ENCODE data around the gene SMARCB1. TPM values are rescaled to one million over a fixed set of nuclear protein-coding genes. Genes with fewer than 3 reads are reported as not detected.

SMARCB1 gene
- total RNA-seq, 1 experiment from 2014 or later = 109 TPM

- DNase-seq = no peak
- Histone ChIP-seq H3K27me3 (no peaks in the 10 kb centered on the region), H3K36me3 (no peaks in the 10 kb centered on the region), H3K9me3 (no peaks in the 10 kb centered on the region), H3K4me3 (no peak overlapping the region)
Measured at GRCh38 chr22:23754980-23755636, 31.7 kb upstream of the SMARCB1 start.

- Histone ChIP-seq H3K27me3 (no peaks in the 10 kb centered on the region), H3K4me3 (no peak overlapping the region), H3K36me3 (no peaks in the 10 kb centered on the region), H3K9me3 (no peaks in the 10 kb centered on the region)
- DNase-seq = no peak
Measured at GRCh38 chr22:23755711-23756110, 31.1 kb upstream of the SMARCB1 start.

GRCh38 chr22:23756891-23757290 is 29.9 kb upstream of the SMARCB1 start:
- no peaks in the 10 kb centered on the region for H3K27me3 ChIP-seq
- no peaks in the 10 kb centered on the region for H3K36me3 ChIP-seq
- no peaks in the 10 kb centered on the region for H3K9me3 ChIP-seq
- H3K4me3 ChIP-seq = no peak overlapping the region
- DNase-seq = no peak

- DNase-seq = no peak
- H3K27me3 ChIP-seq = no peaks in the 10 kb centered on the region
- H3K9me3 ChIP-seq = no peaks in the 10 kb centered on the region
- no peak overlapping the region for H3K4me3 ChIP-seq
- H3K36me3 ChIP-seq = no peaks in the 10 kb centered on the region
Measured at GRCh38 chr22:23759566-23759965, 27.2 kb upstream of the SMARCB1 start.

- Histone ChIP-seq H3K4me3 (no peak overlapping the region), H3K9me3 (no peaks in the 10 kb centered on the region)
Measured at GRCh38 chr22:23760056-23760455, 26.7 kb upstream of the SMARCB1 start.

GRCh38 chr22:23762842-23763578 is 23.8 kb upstream of the SMARCB1 start, which contains the start of gene C22orf15:
C22orf15 (plus strand) TSS chr22:23762990; CDS start chr22:23763307, 317 bp downstream.
- Histone ChIP-seq H3K9me3 (no peaks in the 10 kb centered on the region), H3K36me3 (no peaks in the 10 kb centered on the region), H3K4me3 (no peak within 1 kb of the TSS), H3K27me3 (no peaks in the 10 kb centered on the region)
- peak; percentile 24 for DNase-seq

More at GRCh38 chr22:23760056-23760455, 26.7 kb upstream of the SMARCB1 start:
- Histone ChIP-seq H3K27me3 (no peaks in the 10 kb centered on the region), H3K36me3 (no peaks in the 10 kb centered on the region)
- DNase-seq = no peak

GRCh38 chr22:23763579-23763945 is 23.2 kb upstream of the SMARCB1 start:
- no peaks in the 10 kb centered on the region for H3K9me3 ChIP-seq
- H3K27me3 ChIP-seq = no peaks in the 10 kb centered on the region
- DNase-seq = no peak

GRCh38 chr22:23763954-23764353 is 22.8 kb upstream of the SMARCB1 start:
- H3K9me3 ChIP-seq = no peaks in the 10 kb centered on the region
- DNase-seq = no peak
- H3K27me3 ChIP-seq = no peaks in the 10 kb centered on the region
- H3K36me3 ChIP-seq = no peaks in the 10 kb centered on the region
- no peak overlapping the region for H3K4me3 ChIP-seq

More at GRCh38 chr22:23763579-23763945, 23.2 kb upstream of the SMARCB1 start:
- H3K4me3 ChIP-seq = no peak overlapping the region
- H3K36me3 ChIP-seq = no peaks in the 10 kb centered on the region

- Histone ChIP-seq H3K9me3 (no peaks in the 10 kb centered on the region), H3K4me3 (no peak overlapping the region), H3K36me3 (no peaks in the 10 kb centered on the region), H3K27me3 (no peaks in the 10 kb centered on the region)
- no peak for DNase-seq
Measured at GRCh38 chr22:23764899-23765881, 21.6 kb upstream of the SMARCB1 start.

- Histone ChIP-seq H3K4me3 (no peak overlapping the region), H3K27me3 (no peaks in the 10 kb centered on the region), H3K9me3 (no peaks in the 10 kb centered on the region), H3K36me3 (no peaks in the 10 kb centered on the region)
- DNase-seq = no peak
Measured at GRCh38 chr22:23767303-23767672, 19.5 kb upstream of the SMARCB1 start.

- peak; percentile 35 for DNase-seq
- H3K27me3 ChIP-seq = no peaks in the 10 kb centered on the region
- no peaks in the 10 kb centered on the region for H3K9me3 ChIP-seq
- H3K36me3 ChIP-seq = no peaks in the 10 kb centered on the region
- H3K4me3 ChIP-seq = no peak within 1 kb of the TSS
Measured at GRCh38 chr22:23767673-23768548, 18.9 kb upstream of the SMARCB1 start, which contains the start of gene CHCHD10. CHCHD10 (minus strand) TSS chr22:23767972; CDS start chr22:23767874, 98 bp downstream.

GRCh38 chr22:23769321-23769965 is 17.3 kb upstream of the SMARCB1 start:
- Histone ChIP-seq H3K36me3 (no peaks in the 10 kb centered on the region), H3K27me3 (no peaks in the 10 kb centered on the region), H3K9me3 (no peaks in the 10 kb centered on the region), H3K4me3 (no peak overlapping the region)
- no peak for DNase-seq

GRCh38 chr22:23772315-23772648 is 14.5 kb upstream of the SMARCB1 start:
- peak overlapping the region; percentile 30 for H3K4me3 ChIP-seq
- DNase-seq = no peak
- H3K36me3 ChIP-seq = no peaks in the 10 kb centered on the region
- H3K27me3 ChIP-seq = no peaks in the 10 kb centered on the region
- H3K9me3 ChIP-seq = no peaks in the 10 kb centered on the region

GRCh38 chr22:23772649-23773473 is 13.9 kb upstream of the SMARCB1 start, which contains the start of gene MMP11:
MMP11 (plus strand) TSS chr22:23772849; CDS start chr22:23772871, 22 bp downstream.
- Histone ChIP-seq H3K4me3 (peak within 1 kb of the TSS; percentile 30), H3K9me3 (no peaks in the 10 kb centered on the region), H3K36me3 (no peaks in the 10 kb centered on the region), H3K27me3 (no peaks in the 10 kb centered on the region)
- DNase-seq = peak; percentile 47
